Retinal pigment epithelial cell (primary cell): ENCODE results near the gene INCENP.

ENCODE experiments used
- DNase-seq: peaks from one replicate; pipeline ENCODE4 v3.0.0-alpha.2; 2010; ENCODE audit warnings: low read depth
- H3K4me3 ChIP-seq: 2 replicates; pipeline ENCODE4 v1.5.1; 2011; ENCODE audit warnings: mild to moderate bottlenecking, low read length, control low read depth, moderate library complexity
- TF ChIP-seq, protein P1 (sequence below): conservative IDR thresholded peaks from 2 replicates; pipeline ENCODE4 v1.5.1; 2011; ENCODE audit warnings: low read depth, low read length, control low read depth, inconsistent platforms

INCENP gene

DNA sequence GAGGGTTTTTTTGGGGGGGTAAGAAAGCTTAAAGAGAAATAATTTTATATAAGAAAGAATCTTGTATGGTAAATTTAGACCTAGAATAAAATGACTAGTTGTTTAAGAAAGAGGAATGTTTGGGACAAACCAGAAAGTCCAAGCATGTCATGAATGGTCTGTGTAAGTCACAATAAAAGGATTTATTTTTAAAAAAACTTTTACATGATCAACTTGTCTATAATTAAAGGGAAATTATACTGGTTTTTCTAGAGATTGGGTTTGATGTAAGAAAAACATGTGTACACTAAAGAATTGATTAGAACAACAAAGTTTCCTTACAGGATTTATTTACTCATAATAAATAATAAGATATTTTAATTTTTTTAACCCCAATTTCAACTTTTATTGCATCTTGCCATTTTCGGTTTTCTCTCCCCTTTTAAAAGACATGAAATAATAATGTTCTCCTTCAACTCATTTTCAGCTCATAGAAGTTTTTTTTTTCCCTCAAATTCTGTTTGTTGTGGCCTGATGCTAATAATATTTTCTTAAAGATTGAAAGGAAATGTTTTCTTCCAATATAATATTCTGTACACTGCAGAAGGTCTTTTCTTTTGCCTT lies 35.4 kb upstream of the INCENP start:
- no peak for DNase-seq
- H3K4me3 ChIP-seq: no peak overlapping the region
- TF ChIP-seq, protein P1, sequence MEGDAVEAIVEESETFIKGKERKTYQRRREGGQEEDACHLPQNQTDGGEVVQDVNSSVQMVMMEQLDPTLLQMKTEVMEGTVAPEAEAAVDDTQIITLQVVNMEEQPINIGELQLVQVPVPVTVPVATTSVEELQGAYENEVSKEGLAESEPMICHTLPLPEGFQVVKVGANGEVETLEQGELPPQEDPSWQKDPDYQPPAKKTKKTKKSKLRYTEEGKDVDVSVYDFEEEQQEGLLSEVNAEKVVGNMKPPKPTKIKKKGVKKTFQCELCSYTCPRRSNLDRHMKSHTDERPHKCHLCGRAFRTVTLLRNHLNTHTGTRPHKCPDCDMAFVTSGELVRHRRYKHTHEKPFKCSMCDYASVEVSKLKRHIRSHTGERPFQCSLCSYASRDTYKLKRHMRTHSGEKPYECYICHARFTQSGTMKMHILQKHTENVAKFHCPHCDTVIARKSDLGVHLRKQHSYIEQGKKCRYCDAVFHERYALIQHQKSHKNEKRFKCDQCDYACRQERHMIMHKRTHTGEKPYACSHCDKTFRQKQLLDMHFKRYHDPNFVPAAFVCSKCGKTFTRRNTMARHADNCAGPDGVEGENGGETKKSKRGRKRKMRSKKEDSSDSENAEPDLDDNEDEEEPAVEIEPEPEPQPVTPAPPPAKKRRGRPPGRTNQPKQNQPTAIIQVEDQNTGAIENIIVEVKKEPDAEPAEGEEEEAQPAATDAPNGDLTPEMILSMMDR: no peak

DNA sequence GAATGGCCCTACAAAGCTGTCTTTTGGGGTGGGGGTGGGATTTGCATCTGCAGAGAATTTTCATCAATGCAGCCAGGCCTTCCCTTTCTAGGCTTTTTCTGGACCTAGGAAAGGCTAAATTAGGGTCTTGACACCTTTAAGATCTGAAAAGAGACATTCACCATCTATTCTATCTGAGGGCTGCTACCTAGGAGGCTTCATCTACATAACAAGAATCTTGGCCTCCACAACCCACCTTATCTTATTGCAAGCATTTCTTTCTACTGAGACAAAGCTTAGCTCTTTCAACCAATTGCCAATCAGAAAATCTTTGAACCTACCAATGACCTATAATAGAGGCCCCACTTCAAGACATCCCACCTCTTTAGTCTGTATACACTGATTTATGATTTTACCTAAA lies 20.7 kb upstream of the INCENP start:
- H3K4me3 ChIP-seq: no peak overlapping the region
- no peak for DNase-seq
- TF ChIP-seq, protein P1: no peak

DNA sequence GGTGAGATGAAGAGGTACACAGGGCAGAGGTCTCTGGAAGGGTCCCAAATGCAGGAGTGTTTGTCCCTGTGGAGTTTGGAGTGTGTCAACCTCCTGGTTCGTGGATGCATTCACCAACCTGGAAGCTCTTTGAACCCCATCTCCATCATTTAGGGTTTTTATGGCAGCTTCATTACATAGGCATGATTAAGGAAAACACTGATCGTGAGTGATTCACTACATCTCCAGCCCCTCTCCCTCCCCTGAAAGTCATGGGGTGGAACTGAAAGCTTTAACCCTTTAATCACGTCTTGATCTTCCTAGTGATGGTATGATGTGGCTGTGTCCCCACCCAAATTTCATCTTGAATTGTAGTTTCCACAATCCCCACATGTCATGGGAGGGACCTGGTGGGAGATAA lies 19.8 kb upstream of the INCENP start:
- DNase-seq: no peak
- TF ChIP-seq, protein P1: no peak
- no peak overlapping the region for H3K4me3 ChIP-seq

DNA sequence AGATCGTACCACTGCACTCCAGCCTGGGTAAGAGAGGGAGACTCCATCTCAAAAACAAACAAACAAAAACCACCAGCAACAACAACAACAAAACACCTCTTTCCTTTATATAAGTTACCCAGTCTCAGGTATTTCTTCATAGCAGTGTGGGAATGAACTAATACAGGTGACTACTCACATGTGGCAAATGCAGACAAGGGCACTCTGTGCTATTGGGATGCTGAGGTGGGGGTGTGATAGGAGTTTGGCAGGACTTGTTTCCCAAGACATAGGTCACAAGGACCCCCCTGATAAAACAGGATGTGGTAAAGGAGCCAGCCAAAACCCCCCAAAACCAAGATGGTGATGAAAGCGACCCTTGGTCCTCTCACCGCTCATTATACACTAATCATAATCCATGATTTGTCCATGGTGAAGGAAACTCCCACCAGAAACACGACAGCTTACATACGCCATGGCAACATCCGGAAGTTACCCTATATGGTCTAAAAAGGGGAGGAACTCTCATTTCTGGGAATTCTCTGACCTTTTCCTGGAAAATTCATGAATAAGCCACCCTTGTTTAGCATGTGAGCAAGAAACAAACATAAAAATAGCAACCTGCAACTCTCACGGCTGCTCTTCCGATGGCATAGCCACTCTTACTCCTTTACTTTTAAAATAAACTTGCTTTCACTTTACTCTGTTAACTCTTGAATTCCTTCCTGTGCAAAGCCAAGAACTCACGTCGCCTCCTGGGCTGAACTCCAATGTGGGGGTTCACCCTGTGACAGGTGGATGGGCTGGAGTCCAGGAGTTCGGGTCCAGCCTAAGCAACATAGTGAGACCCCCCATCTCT lies 18.8 kb upstream of the INCENP start:
- DNase-seq: no peak
- no peak overlapping the region for H3K4me3 ChIP-seq
- TF ChIP-seq, protein P1: no peak

DNA sequence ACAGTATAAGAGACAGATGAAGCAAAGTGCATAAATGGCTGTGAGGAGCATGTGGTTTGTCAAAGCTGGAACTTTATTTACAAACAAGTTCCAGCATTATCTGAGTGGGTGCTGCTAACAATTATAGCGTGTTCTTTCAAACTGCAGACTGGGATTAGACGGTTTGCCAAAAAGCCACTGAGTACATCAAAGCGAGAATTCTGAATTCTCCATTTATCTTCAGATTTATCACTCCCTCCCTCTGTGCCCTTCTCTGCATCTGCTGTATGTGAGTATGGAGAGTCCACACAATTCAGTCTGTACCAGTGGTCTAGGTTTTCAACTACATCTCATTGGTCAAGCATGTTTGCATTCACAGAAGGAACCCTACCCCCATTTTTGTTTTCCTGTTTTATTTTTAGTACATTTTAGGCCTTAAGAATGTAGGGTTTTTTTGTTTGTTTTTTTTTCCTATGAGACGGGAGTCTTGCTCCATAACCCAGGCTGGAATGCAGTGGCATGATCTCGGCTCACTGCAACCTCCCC lies 18.1 kb upstream of the INCENP start:
- no peak overlapping the region for H3K4me3 ChIP-seq
- DNase-seq: no peak
- TF ChIP-seq, protein P1: no peak

DNA sequence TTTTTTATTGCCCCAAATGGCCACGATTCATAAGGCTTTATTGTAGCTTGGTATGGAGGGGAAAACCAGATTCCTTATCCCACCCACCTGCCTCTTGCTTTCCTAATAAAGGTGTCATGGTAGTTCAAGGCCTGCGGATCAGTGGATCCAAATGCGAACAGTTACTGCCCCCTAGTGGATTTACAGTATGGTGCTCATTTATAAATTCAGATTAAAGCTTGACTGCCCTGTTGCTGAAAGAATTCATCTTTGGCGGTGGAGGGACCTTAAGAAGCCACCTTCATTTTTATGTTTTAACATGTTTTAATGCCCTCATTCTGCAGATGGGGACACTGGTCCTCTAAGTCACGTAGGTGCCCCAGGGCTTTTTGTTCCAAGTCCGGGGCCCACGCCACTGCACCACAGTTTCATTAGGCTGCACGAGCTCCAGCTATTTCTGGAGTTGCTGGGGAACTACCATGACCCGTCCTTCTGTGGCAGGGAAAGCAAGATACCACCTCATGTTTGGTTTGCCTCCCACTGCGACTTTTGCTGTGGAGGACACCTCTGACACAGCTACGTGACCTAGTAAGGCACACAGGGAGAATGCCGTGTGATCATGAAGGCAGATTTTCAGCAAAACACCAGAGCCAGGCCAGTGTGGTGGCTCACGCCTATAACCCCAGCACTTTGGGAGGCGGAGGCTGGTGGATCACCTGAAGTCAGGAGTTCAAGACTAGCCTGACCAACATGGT lies 15.6 kb upstream of the INCENP start:
- no peak overlapping the region for H3K4me3 ChIP-seq
- no peak for DNase-seq
- TF ChIP-seq, protein P1: peak; percentile 74
